ENCODE results near the gene GRIK3.
A peak's percentile ranks its signal among the peaks of the same experiment; 100 is the strongest.

- TF ChIP-seq MAX (CRISPR knock-in tag; IDR thresholded peaks at IDR 0.05) (no peak), TCF7 (CRISPR knock-in tag; IDR thresholded peaks at IDR 0.05; ENCODE audit: low read depth) (no peak), CTCF (IDR thresholded peaks at IDR 0.05) (no peak), FOXP1 (CRISPR knock-in tag; IDR thresholded peaks at IDR 0.05; ENCODE audit: borderline replicate concordance) (0 out of 2 replicates have a peak, but pooled peaks have one; percentile 17), PRRX2 (CRISPR knock-in tag; IDR thresholded peaks at IDR 0.05) (no peak), SP1 (CRISPR knock-in tag; conservative IDR thresholded peaks at IDR 0.05) (no peak), ATF2 (CRISPR knock-in tag; IDR thresholded peaks at IDR 0.05; ENCODE audit: borderline replicate concordance, low read depth) (no peak)
- TF ChIP-seq, protein P1, sequence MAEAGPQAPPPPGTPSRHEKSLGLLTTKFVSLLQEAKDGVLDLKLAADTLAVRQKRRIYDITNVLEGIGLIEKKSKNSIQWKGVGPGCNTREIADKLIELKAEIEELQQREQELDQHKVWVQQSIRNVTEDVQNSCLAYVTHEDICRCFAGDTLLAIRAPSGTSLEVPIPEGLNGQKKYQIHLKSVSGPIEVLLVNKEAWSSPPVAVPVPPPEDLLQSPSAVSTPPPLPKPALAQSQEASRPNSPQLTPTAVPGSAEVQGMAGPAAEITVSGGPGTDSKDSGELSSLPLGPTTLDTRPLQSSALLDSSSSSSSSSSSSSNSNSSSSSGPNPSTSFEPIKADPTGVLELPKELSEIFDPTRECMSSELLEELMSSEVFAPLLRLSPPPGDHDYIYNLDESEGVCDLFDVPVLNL (CRISPR knock-in tag; IDR thresholded peaks at IDR 0.05; ENCODE audit: borderline replicate concordance, low read depth), result no peak
Observed at GRCh38 chr1:36858553-36858952, 175.8 kb downstream of the GRIK3 start.

Measured in WTC11 (cell line).